Upper lobe of left lung (tissue), 6 donors: ENCODE measurements around the gene HSF4. TPM values are rescaled to one million over a fixed set of nuclear protein-coding genes. Genes with fewer than 3 reads are reported as not detected.

Experiments used
- ATAC-seq, 2 donors: fragments of 200-7000 bp; cut with Tn5 transposase; one replicate each; pipeline ENCODE4 v1.9.1; 2022; ENCODE audit warnings: mild to moderate bottlenecking in 2 of 2, moderate library complexity in 2 of 2; ENCODE audit not compliant: low FRiP score in 2 of 2
- DNase-seq, 2 donors: peaks; one replicate each; pipeline ENCODE4 v3.0.0-alpha.2; 2019 to 2020
- H3K27ac ChIP-seq, 4 donors: fragments of 200-600 bp; sonication (generic); one replicate each; pipeline ENCODE4 v1.5.1; 2016 to 2019
- H3K27me3 ChIP-seq, 4 donors: fragments of 200-600 bp; sonication (generic); one replicate each; pipeline ENCODE4 v1.5.1; 2017 to 2019
- H3K36me3 ChIP-seq, 4 donors: fragments of 200-600 bp; sonication (generic); one replicate each; pipeline ENCODE4 v1.5.1; 2016 to 2019
- H3K4me1 ChIP-seq, 4 donors: fragments of 200-600 bp; sonication (generic); one replicate each; pipeline ENCODE4 v1.5.1; 2018 to 2019
- H3K4me3 ChIP-seq, 4 donors: fragments of 200-600 bp; sonication (generic); one replicate each; pipeline ENCODE4 v1.5.1; 2017 to 2019; ENCODE audit warnings: mild to moderate bottlenecking in 2 of 4, moderate library complexity in 1 of 4
- H3K9me3 ChIP-seq, 4 donors: fragments of 200-600 bp; sonication (generic); one replicate each; pipeline ENCODE4 v1.5.1; 2018 to 2019
- EP300 ChIP-seq, 4 donors: sonication (generic); formaldehyde crosslinking; IDR thresholded peaks; one replicate each; pipeline ENCODE4 v1.5.1; 2017; ENCODE audit warnings: antibody characterized with exemption in 4 of 4, control low read depth in 2 of 4
- POLR2A ChIP-seq, 4 donors: fragments of 450-650 bp; IDR thresholded peaks; one replicate each; pipeline ENCODE4 v1.5.1; 2016 to 2017; ENCODE audit warnings: antibody characterized with exemption in 4 of 4, mild to moderate bottlenecking in 2 of 4
- POLR2AphosphoS5 ChIP-seq, 2 donors: sonication (generic); formaldehyde crosslinking; IDR thresholded peaks; one replicate each; pipeline ENCODE4 v1.5.1; 2017; ENCODE audit warnings: antibody characterized with exemption in 2 of 2
- WGBS, 2 donors: methylation state at CpG; one replicate each; pipeline ENCODE4 v1.1.5; 2017 to 2018; 5-methylcytosine and 5-hydroxymethylcytosine counted together
- total RNA-seq, 6 donors: library from RNA; depleted of rRNA in 4 of 6; stranded (reverse); fragments of >200 nt in 4 of 6; gene quantifications; one replicate each; pipeline versions ENCODE4 v1.1.0 to v1.2.1, GENCODE V29; 2016 to 2021
- TF ChIP-seq, protein P1 (sequence below), 6 experiments: fragments of 450-650 bp in 4 of 6; fragments of 200-600 bp in 2 of 6; sonication (generic) in 2 of 6; IDR thresholded peaks; one replicate each; pipeline ENCODE4 v1.5.1; 2016 to 2019; ENCODE audit warnings: antibody characterized with exemption in 6 of 6
- donor health status: DM: no; HTN: no; CAD: no; lungs with moderate emphysema.
- donor health status: DM: no; HTN: yes; CAD: no; lungs with severe emphysema.

The HSF4 gene
- total RNA-seq, 6 donors from 2014 or later: 33.4 to 784 (median 70.1) TPM

- TF ChIP-seq, protein P1, sequence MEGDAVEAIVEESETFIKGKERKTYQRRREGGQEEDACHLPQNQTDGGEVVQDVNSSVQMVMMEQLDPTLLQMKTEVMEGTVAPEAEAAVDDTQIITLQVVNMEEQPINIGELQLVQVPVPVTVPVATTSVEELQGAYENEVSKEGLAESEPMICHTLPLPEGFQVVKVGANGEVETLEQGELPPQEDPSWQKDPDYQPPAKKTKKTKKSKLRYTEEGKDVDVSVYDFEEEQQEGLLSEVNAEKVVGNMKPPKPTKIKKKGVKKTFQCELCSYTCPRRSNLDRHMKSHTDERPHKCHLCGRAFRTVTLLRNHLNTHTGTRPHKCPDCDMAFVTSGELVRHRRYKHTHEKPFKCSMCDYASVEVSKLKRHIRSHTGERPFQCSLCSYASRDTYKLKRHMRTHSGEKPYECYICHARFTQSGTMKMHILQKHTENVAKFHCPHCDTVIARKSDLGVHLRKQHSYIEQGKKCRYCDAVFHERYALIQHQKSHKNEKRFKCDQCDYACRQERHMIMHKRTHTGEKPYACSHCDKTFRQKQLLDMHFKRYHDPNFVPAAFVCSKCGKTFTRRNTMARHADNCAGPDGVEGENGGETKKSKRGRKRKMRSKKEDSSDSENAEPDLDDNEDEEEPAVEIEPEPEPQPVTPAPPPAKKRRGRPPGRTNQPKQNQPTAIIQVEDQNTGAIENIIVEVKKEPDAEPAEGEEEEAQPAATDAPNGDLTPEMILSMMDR (IDR thresholded peaks at IDR 0.05): peak in 1 of 6 experiments; percentile 10
- TF ChIP-seq POLR2A (IDR thresholded peaks at IDR 0.05) (no peak), POLR2AphosphoS5 (IDR thresholded peaks at IDR 0.05) (no peak), EP300 (IDR thresholded peaks at IDR 0.05) (no peak)
- WGBS, 2 donors: 73 to 76% methylated on average over 40 to 73 of the region's 77 CpGs
- Histone ChIP-seq H3K9me3 (no peaks in the 10 kb centered on the region), H3K36me3 (peaks cover 21 to 41% (median 39%) of the 10 kb centered on the region in 4 donors), H3K27me3 (peaks cover 0 to 4% (median 0%) of the 10 kb centered on the region in 4 donors), H3K27ac (peak overlapping the region in 2 of 4 donors; percentile 77 to 86), H3K4me3 (peak overlapping the region in 2 of 4 donors; percentile 61 to 68), H3K4me1 (peaks cover 8 to 28% (median 13%) of the 10 kb centered on the region in 4 donors)
- DNase-seq (peak in 1 of 2 donors; percentile 85), ATAC-seq (no peak)
Observed at GRCh38 chr16:67149276-67150046, 15.1 kb upstream of the HSF4 start.

DNA sequence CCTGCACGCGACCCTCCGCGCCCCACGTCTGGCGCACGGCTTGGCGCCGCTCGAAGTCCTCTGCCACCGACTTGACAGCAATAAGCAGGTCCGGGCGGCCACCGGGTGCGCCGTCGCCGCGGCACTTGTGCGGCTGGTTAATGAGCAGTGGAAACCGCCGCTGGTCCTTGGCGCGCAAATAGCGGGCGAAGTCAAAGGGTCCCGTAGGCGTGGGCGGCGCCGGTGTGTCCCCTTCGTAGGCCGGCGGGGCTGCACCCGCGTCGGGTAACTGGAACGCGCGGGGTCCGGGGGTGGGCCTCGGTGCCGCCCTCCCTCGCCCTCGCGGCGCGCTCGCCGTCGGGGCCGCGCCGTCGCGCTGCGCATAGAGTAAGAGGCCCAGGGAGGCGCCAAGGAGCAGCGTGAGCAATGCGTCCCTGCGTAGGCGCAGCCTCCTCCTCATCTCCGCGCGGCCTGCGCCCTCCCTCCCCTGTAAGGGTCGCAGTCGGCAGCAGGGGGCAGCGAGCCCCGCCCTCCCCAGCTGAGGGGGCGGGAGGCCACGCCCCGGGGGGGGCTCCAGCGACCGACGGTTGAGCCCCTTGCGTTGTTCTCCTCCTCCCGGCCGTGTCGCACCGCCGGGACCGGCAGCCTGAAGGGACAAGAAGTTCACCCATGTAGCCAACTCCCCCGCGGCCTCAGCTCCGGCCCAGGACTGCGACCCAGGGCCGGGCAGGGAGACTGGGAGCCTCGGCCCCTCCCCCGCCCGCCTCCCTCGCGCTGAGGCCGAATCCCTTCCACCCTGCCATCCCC, 14.3 kb upstream of the HSF4 start:
- Histone ChIP-seq H3K36me3 (peaks cover 16 to 34% (median 32%) of the 10 kb centered on the region in 4 donors), H3K27me3 (peaks cover 0 to 4% (median 0%) of the 10 kb centered on the region in 4 donors), H3K4me1 (peaks cover 16 to 35% (median 21%) of the 10 kb centered on the region in 4 donors), H3K27ac (peak overlapping the region; percentile 65 to 86 (median 80)), H3K9me3 (no peaks in the 10 kb centered on the region), H3K4me3 (peak overlapping the region; percentile 61 to 68 (median 62))
- WGBS, 2 donors: 37% methylated on average over 15 of the region's 94 CpGs; no CpG with 5 or more reads in 1 of the 2 donors
- no peak for TF ChIP-seq POLR2AphosphoS5 (IDR thresholded peaks at IDR 0.05)
- TF ChIP-seq, protein P1 (IDR thresholded peaks at IDR 0.05): peak in 2 of 6 experiments; percentile 8 to 22
- peak in 1 of 2 donors; percentile 90 for DNase-seq
- ATAC-seq: peak; percentile 49 to 85

- Histone ChIP-seq H3K9me3 (no peaks in the 10 kb centered on the region), H3K27me3 (peaks cover 0 to 4% (median 0%) of the 10 kb centered on the region in 4 donors), H3K4me3 (peak within 1 kb of the TSS; percentile 61 to 68 (median 62)), H3K36me3 (peaks cover 9 to 27% (median 25%) of the 10 kb centered on the region in 4 donors), H3K4me1 (peaks cover 23 to 42% (median 26%) of the 10 kb centered on the region in 4 donors), H3K27ac (peak within 1 kb of the TSS; percentile 65 to 86 (median 80))
- WGBS, 2 donors: 0 to 5% methylated on average over 2 to 20 of the region's 34 CpGs
- ATAC-seq (peak; percentile 80 to 87), DNase-seq (peak; percentile 76 to 93)
- TF ChIP-seq, protein P1 (IDR thresholded peaks at IDR 0.05): no peak
- TF ChIP-seq POLR2AphosphoS5 (IDR thresholded peaks at IDR 0.05): peak in 1 of 2 donors; percentile 18
- no peak for TF ChIP-seq EP300 (IDR thresholded peaks at IDR 0.05)
- TF ChIP-seq POLR2A (IDR thresholded peaks at IDR 0.05): peak in 1 of 4 donors; percentile 40
Observed at GRCh38 chr16:67150833-67151396, 13.6 kb upstream of the HSF4 start, which contains the start of gene B3GNT9. B3GNT9 (minus strand) TSS chr16:67150998; CDS start chr16:67150485, 513 bp downstream.

DNA sequence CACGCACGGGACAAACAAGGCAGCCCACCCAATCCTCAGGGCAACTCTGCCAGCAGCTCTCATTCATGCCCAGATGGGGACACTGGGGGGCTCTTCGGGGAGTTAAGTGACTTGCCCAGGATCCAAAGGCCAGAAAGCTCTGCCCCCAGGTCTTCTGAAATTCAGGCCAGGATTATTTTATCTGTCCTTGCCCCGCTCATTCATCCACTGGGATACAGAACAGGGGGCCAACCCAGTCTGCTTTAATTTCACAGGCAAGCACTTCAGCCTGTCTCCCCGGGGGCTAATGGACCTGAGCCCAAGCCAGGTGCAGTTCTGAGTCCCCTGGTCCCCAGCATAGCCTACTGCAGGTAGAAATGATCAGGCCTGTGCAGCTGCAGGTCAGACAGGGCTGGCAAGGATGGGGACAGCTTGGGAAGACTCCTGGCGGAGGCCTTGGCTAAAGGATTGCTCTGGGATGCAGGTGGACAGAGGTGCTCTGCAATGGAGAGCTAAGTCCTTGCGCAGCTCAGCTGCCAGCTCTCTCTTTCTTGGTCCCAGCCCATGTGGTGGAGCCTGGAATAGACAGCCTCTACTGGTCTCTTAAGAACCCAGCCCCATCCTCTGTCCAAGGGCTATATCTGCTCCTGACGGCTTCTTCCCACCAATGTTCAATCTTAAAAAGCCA, 13.0 kb upstream of the HSF4 start:
- no peak for DNase-seq
- no peak for ATAC-seq
- H3K27me3 ChIP-seq: peaks cover 0 to 4% (median 0%) of the 10 kb centered on the region in 4 donors
- WGBS, 2 donors: 62 to 67% methylated on average over 1 to 8 of the region's 8 CpGs
- TF ChIP-seq EP300 (IDR thresholded peaks at IDR 0.05) (no peak), POLR2A (IDR thresholded peaks at IDR 0.05) (no peak), POLR2AphosphoS5 (IDR thresholded peaks at IDR 0.05) (no peak)
- TF ChIP-seq, protein P1 (IDR thresholded peaks at IDR 0.05): no peak
- H3K4me3 ChIP-seq: peak overlapping the region in 2 of 4 donors; percentile 61 to 68
- peak overlapping the region in 3 of 4 donors; percentile 65 to 86 (median 84) for H3K27ac ChIP-seq
- H3K4me1 ChIP-seq: peaks cover 23 to 48% (median 27%) of the 10 kb centered on the region in 4 donors
- H3K36me3 ChIP-seq: peaks cover 7 to 21% (median 19%) of the 10 kb centered on the region in 4 donors
- H3K9me3 ChIP-seq: no peaks in the 10 kb centered on the region
